ENCODE results near the gene B3GALT4. TPM values are rescaled to one million over a fixed set of nuclear protein-coding genes. Genes with fewer than 3 reads are reported as not detected.

B3GALT4 gene
- total RNA-seq, 4 donors from 2014 or later, result 8.3 to 33.1 (median 28.5) TPM

GRCh38 chr6:33296797-33297405 lies 20.0 kb downstream of the B3GALT4 start:
- no peak for TF ChIP-seq POLR2A (IDR thresholded peaks at IDR 0.05)
- no peak for TF ChIP-seq CTCF (IDR thresholded peaks at IDR 0.05)
- H3K4me1 ChIP-seq, result peaks cover 0 to 22% (median 6%) of the 10 kb centered on the region in 4 donors
- no peaks in the 10 kb centered on the region for H3K27me3 ChIP-seq
- H3K36me3 ChIP-seq, result peaks cover 0 to 35% (median 0%) of the 10 kb centered on the region in 3 donors
- peak overlapping the region in 3 of 4 donors; percentile 69 to 89 (median 86) for H3K4me3 ChIP-seq
- no peak for DNase-seq
- H3K9me3 ChIP-seq, result no peaks in the 10 kb centered on the region
- H3K27ac ChIP-seq, result peak overlapping the region; percentile 93 to 96 (median 95)

- Histone ChIP-seq H3K4me3 (peak overlapping the region; percentile 69 to 89 (median 80)), H3K27ac (peak overlapping the region; percentile 93 to 96 (median 95)), H3K36me3 (peaks cover 0 to 35% (median 0%) of the 10 kb centered on the region in 3 donors), H3K9me3 (no peaks in the 10 kb centered on the region), H3K4me1 (peaks cover 0 to 22% (median 6%) of the 10 kb centered on the region in 4 donors), H3K27me3 (no peaks in the 10 kb centered on the region)
- TF ChIP-seq CTCF (IDR thresholded peaks at IDR 0.05), result no peak
- TF ChIP-seq POLR2A (IDR thresholded peaks at IDR 0.05), result no peak
- peak; percentile 41 to 66 (median 63) for DNase-seq
Measured at GRCh38 chr6:33297406-33297955, 20.6 kb downstream of the B3GALT4 start.

- Histone ChIP-seq H3K27me3 (no peaks in the 10 kb centered on the region), H3K4me3 (peak overlapping the region; percentile 69 to 89 (median 80)), H3K27ac (peak overlapping the region; percentile 93 to 96 (median 95)), H3K36me3 (peaks cover 0 to 35% (median 0%) of the 10 kb centered on the region in 3 donors), H3K9me3 (no peaks in the 10 kb centered on the region), H3K4me1 (peaks cover 0 to 22% (median 6%) of the 10 kb centered on the region in 4 donors)
- no peak for TF ChIP-seq CTCF (IDR thresholded peaks at IDR 0.05)
- TF ChIP-seq POLR2A (IDR thresholded peaks at IDR 0.05), result peak in 1 of 2 donors; percentile 23
- DNase-seq, result peak; percentile 62 to 82 (median 67)
Measured at GRCh38 chr6:33297956-33298772, 21.2 kb downstream of the B3GALT4 start.

- Histone ChIP-seq H3K9me3 (no peaks in the 10 kb centered on the region), H3K27ac (peak within 1 kb of the TSS; percentile 93 to 96 (median 95)), H3K27me3 (no peaks in the 10 kb centered on the region), H3K36me3 (peaks cover 0 to 35% (median 0%) of the 10 kb centered on the region in 3 donors), H3K4me1 (peaks cover 0 to 22% (median 6%) of the 10 kb centered on the region in 4 donors), H3K4me3 (peak within 1 kb of the TSS; percentile 69 to 89 (median 80))
- no peak for TF ChIP-seq POLR2A (IDR thresholded peaks at IDR 0.05)
- TF ChIP-seq CTCF (IDR thresholded peaks at IDR 0.05), result no peak
- peak; percentile 83 to 93 (median 88) for DNase-seq
Measured at GRCh38 chr6:33298773-33299236, 21.9 kb downstream of the B3GALT4 start, which contains the start of gene RGL2. Gene RGL2, minus strand, starts transcription at chr6:33298942. Its CDS starts 332 bp downstream, at chr6:33298610.

GRCh38 chr6:33299237-33299944 lies 22.5 kb downstream of the B3GALT4 start:
- TF ChIP-seq POLR2A (IDR thresholded peaks at IDR 0.05) (peak; percentile 67 to 74), CTCF (IDR thresholded peaks at IDR 0.05) (peak; percentile 63 to 79 (median 72))
- Histone ChIP-seq H3K9me3 (no peaks in the 10 kb centered on the region), H3K27ac (peak overlapping the region; percentile 93 to 96 (median 95)), H3K36me3 (peaks cover 0 to 40% (median 0%) of the 10 kb centered on the region in 3 donors), H3K4me3 (peak overlapping the region; percentile 69 to 89 (median 80)), H3K27me3 (no peaks in the 10 kb centered on the region), H3K4me1 (peaks cover 0 to 22% (median 6%) of the 10 kb centered on the region in 4 donors)
- peak; percentile 86 to 96 (median 94) for DNase-seq

Measured in Peyer's patch (tissue), 4 donors.